HG02571 (cell line): ENCODE measurements around the gene LDLRAD2.

ENCODE experiments used
- ATAC-seq: cut with Tn5 transposase; IDR thresholded peaks from one replicate; pipeline ENCODE4 v1.9.1; 2021; ENCODE audit warnings: mild to moderate bottlenecking, moderate library complexity; ENCODE audit not compliant: unreplicated experiment

The LDLRAD2 gene

GRCh38 chr1:21840981-21841380 is 28.9 kb downstream of the LDLRAD2 start:
- no peak for ATAC-seq

DNA sequence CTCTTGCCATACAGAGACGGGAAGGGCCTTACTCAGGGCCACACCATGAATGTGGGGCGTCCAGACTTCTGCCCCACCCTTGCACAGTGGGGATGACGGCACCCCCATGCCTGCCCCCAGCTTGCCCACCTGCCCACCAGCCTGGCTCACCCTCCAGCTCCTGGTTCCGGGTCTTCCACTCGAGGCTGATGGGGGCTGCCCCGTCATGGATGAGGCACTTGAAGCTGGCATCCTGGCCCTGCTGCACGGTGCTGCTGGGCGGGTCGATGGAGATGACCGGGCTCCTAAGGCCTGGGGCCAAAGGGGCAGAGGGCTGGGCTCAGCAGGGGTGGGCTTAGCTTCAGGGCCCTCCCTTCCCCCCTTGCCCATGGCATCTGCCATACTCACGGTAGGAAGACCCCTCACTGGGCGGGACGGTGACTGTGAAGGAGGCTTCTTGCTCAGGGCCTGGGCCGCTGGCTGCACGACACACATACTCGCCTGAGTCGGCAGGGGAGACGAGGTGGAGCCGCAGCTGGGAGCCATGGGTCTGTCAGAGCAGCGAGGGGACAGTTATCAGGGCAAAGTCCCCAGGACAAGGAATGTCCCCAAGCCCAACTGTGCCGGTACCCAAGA is 29.9 kb downstream of the LDLRAD2 start:
- ATAC-seq, result no peak

GRCh38 chr1:21842606-21843162 is 30.6 kb downstream of the LDLRAD2 start:
- no peak for ATAC-seq

DNA sequence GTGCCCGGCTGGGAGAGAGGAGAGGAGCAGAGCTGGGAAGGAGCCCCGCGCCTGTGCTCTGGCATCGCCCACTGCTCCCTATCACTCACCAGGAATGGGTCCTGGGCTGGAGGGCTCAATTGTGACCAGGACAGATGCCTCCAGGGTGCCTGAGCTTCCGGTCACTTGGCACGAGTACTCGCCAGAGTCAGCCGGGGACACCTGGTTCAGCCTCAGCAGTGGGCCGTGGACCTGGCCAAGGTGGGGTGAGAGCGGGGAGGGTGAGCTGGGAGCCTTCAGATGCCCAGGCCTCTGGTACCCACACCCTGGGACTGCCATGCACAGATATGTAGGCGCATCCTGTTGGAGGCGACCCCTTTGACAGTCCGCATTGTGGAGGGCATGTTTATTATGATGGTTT is 31.1 kb downstream of the LDLRAD2 start:
- no peak for ATAC-seq

GRCh38 chr1:21843996-21844395 is 31.9 kb downstream of the LDLRAD2 start:
- no peak for ATAC-seq

- ATAC-seq, result no peak
Observed at GRCh38 chr1:21845646-21846641, 33.9 kb downstream of the LDLRAD2 start.

DNA sequence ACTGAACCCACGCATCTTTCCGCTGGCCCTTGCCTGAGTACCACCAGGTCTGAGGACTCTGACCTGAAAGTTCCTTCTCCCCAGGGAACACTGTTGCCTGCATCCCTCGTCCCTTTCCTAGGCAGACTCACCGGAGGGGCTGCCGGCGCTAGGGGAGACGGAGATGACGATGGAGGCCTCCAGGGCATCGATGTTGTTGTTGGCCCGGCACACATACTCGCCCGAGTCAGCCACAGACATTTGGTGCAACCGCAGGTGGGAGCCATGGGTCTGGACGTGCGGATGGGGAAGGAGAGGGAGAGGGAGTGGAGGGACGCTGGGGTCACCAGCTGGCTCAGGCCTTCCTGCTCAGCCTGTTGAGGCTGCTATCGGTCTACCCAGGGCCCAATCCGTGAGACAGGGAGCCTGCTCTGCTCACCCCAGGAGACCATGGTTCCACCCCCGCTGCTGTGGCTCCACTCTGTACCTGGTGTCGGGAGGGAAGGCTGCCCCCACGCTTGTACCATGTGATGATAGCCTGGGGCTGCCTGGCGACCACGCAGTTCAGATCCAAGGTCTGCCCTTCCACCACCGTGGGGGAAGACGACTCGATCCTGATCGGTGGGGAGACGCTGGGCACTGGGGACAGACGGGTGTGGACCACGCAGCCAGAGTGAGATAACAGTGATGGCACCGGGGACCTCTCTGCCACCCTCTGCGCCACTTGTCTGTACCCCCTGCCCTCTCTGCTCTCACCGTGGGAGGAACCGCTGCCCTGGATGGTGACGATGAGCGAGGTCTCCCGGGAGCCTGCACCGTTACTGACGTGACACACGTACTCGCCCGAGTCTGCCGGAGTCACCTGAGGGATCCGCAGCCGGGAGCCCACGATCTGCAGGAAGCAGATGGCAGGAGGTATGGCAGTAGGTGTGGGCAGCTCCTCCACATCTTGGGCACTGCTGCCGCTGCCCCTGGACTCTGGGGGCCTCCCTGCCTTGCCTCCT is 35.4 kb downstream of the LDLRAD2 start:
- ATAC-seq, result no peak

DNA sequence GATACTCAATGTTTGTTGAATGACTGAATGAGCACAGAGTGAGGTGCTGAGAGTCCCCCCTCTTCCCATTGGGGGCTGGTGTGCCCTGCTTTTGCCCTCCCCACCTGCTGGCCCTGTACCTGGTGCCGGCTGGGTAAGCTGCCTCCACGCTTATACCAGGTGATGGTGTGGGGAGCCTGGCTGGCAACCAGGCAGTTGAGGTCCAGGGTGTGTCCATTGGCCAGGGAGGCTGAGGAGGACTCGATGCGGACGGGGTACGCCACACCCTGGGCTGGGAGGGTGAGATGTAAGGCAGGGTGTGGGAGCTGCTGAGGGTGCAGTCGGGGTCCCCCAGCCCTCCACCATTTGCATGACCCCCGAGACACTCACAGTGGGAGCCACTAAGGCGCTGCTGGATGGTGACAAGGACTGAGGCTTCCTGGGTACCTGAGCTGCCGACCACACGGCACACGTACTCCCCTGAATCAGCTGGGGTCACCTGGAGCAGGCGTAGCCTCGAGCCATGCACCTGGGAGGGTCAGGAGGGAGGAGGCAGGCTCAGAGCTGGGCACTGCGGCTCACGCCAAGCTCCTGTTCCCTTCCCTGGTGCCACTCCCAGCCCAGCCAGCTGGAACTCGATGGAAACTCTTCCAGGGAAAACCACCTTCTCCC is 36.6 kb downstream of the LDLRAD2 start:
- no peak for ATAC-seq

DNA sequence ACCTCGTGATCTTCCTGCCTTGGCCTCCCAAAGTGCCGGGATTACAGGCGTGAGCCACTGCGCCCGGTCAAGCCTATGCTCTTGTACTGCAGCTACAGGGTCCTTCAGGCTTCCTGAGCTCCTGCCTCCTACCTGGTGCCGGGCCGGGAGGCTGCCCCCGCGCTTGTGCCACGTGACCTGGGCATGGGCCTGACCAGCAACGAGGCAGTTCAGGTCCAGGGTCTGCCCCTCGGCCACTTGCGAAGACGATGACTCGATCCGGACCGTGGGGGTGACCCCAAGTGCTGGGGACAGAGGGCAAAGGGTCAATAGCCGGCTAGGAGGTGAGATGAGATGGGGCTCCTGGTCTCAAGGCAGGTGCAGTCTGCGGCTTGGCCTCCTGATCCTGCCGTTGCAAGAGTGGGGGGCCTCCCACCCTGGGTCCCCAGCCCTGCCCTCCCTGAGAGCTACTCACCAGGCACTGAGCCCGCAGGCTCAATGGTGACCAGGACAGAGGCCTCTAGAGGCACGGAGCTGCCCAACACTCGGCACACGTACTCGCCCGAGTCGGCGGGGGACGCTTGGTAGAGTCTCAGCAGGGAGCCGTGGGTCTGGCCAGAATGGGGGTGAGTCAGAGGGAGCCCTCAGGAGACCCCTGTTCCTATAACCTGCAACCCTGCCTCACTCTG is 38.0 kb downstream of the LDLRAD2 start:
- no peak for ATAC-seq

DNA sequence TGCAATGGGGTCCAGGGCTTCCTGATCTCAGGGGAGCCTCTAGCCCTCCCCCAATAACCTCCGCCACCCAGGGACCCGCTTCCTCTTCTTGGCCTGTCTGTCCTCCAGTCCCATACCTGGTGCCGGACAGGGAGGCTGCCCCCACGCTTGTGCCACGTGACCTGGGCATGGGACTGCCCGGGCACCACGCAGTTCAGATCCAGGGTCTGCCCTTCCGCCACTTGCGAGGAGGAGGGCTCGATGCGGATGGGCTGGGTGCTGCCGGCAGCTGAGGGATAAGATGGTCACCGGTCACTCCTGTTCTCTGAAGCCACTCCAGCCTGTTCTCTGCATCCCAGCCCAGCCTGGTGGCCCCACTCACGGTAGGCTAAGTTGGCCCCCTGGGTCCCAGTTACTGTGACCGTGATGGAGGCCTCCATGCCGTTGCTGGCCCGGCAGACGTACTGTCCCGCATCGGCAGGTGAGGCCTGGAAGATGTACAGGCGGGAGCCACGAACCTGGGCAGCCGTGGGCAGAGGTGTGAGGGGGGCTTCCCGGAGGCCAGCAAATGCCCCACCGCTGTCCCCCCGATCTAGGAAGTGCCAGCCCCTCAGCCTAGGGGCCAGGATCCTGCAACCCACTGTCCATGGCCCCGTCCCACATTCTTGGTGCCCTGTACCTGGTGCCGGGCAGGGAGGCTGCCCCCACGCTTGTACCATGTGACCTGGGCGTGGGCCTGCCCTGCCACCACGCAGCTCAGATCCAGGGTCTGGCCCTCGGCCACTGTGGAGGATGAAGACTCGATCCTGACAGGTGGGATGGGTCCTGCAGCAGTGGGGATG is 39.6 kb downstream of the LDLRAD2 start:
- no peak for ATAC-seq

GRCh38 chr1:21852282-21853130 is 40.4 kb downstream of the LDLRAD2 start:
- no peak for ATAC-seq

DNA sequence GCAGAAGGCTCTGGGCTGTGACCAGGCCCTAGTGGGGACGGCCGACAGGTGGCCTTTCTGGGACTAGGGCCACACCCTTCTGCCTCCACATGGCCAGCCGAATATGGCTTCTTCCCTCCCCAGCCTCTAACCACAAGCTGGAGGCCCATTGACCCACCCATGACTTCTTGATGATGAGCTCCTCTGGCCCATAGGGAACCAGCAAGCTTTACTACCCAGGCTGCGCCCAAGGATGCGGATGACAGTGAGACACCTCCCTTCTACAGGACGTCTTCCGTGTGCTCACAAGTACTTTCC is 41.0 kb downstream of the LDLRAD2 start:
- ATAC-seq, result no peak

GRCh38 chr1:21854090-21854750 is 42.2 kb downstream of the LDLRAD2 start:
- ATAC-seq, result no peak

- no peak for ATAC-seq
Observed at GRCh38 chr1:21854751-21855131, 42.7 kb downstream of the LDLRAD2 start.

DNA sequence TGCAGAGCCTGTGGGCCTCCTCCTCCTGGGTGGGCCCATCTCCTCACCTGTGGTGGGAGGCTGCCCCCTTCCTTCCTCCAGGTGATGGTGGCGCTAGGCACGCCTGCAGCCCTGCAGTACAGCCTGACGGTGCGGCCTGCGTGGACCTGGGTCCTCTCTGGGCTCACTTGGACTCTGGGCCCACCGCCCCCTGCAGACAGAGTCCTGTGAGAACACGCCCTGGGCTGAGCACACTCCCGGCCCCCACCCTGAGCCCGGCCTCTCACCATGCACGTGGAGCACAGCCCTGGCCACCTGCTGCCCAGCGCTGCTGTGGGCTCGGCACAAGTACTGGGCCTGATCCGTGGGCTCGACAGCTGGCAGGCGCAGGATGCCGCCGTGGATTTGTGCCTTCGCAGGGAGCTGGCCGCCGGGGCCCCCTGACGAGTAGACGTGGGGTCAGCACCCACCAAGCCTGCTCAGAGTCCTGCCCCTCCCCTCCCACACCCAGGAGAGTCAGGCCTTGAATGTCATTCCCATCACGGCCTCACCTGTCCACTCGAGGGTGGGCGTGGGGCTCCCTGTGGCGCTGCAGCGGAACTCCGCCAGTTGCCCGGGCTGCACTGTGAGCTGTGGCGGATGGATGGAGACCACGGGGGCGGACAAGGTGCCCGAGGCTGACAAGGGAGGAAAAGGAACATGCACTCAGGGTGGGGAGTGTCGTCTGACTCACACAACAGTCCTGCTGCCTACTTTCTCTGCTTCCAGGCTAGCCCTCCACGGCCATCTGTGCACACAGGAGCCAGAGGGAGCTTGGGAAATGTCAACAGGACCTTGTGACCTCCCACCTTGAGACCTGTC is 43.4 kb downstream of the LDLRAD2 start:
- ATAC-seq, result no peak

DNA sequence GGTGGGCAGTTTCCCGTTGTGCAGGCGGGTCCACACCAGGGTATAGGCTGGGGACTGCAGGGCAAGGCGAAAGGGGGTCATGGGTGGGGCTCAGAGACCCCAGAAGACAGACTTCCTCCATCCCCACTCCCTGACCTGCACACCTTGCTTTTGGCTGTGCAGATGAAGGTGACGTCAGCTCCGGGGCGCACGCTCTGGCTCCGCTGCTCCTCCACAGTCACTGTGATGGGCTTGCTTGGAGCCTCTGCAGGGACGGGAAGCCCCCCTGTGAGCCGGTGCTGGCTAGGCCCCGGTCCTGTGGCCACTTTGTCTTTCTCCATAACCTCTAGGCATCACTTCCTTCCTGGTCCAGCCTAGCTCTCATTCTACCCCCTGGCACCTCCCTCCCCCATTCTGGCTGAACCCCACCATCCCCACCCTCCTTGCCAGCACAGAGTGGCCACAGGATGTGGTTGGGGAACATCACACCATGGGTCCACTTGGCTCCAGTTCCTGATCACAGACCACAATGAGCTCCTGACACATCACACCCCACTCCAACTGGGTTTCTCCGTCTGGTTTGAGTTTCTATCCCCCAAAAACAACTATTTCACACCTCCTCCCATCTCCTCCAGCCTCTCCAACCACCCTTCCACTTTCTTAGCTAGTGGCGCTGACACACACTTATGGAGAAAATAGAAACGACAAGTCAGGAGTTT is 45.2 kb downstream of the LDLRAD2 start:
- no peak for ATAC-seq
